Body of pancreas (tissue), 4 donors: ENCODE data around the gene LAPTM5.

Experiments used
- POLR2A ChIP-seq, 3 donors: fragments of 450-650 bp; IDR thresholded peaks; one replicate each; pipeline ENCODE4 v1.6.1; 2016; ENCODE audit warnings: antibody characterized with exemption in 3 of 3, mild to moderate bottlenecking in 2 of 3
- TF ChIP-seq, protein P1 (sequence below), 7 experiments: fragments of 450-650 bp in 4 of 7; fragments of 200-600 bp in 3 of 7; sonication (generic) in 3 of 7; IDR thresholded peaks; one replicate each; pipeline ENCODE4 v1.5.1; 2016 to 2019; ENCODE audit warnings: antibody characterized with exemption in 7 of 7

DNA sequence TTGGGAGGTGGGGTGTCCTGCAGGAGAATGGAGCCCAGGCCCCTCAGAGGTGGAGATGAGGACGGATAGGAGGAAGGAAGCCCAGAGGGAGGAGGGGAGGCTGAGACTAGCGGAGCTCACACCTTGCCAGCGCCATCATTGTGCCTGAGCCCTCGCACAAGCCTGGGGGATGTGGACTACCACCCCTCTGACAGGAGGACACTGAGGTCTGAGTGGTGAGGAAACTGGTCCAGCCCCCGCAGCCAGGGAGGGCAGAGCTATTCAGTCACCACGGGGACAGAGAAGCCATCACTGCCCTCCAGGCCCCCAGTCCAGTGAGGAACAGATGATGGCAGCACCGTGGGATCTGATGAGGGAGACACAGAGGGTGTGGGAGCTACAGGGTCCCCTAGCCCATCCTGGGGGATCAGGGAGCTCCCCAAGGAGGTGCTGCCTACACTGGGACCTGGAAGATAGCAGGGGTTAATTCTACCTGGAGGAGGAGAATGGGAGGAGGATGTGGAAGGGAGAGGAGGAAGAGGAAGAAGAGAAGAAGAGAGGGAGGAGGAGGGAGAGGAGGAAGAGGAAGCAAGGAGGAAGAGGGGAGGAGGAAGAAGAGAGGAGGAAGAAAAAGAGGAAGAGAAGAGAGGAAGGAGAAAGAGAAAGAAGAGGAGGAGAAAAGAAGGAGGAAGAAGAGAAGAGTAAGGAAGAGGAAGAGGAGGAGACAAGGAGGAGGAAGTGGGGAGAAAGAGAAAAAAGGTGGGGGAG, 65.2 kb downstream of the LAPTM5 start:
- TF ChIP-seq, protein P1, sequence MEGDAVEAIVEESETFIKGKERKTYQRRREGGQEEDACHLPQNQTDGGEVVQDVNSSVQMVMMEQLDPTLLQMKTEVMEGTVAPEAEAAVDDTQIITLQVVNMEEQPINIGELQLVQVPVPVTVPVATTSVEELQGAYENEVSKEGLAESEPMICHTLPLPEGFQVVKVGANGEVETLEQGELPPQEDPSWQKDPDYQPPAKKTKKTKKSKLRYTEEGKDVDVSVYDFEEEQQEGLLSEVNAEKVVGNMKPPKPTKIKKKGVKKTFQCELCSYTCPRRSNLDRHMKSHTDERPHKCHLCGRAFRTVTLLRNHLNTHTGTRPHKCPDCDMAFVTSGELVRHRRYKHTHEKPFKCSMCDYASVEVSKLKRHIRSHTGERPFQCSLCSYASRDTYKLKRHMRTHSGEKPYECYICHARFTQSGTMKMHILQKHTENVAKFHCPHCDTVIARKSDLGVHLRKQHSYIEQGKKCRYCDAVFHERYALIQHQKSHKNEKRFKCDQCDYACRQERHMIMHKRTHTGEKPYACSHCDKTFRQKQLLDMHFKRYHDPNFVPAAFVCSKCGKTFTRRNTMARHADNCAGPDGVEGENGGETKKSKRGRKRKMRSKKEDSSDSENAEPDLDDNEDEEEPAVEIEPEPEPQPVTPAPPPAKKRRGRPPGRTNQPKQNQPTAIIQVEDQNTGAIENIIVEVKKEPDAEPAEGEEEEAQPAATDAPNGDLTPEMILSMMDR (IDR thresholded peaks at IDR 0.05) = no peak
- TF ChIP-seq POLR2A (IDR thresholded peaks at IDR 0.05) = no peak
